22Rv1 (cell line): ENCODE data around the gene GALP.

Experiments used
- CTCF ChIP-seq: fragments of 450-650 bp; IDR thresholded peaks from 2 replicates; pipeline ENCODE4 v1.5.1; 2017; ENCODE audit warnings: mild to moderate bottlenecking
- ZFX ChIP-seq: fragments of 450-650 bp; IDR thresholded peaks from 2 replicates; pipeline ENCODE4 v1.6.1; 2017; ENCODE audit warnings: antibody characterized with exemption, borderline replicate concordance

- TF ChIP-seq CTCF: no peak
- TF ChIP-seq ZFX: no peak
These were observed 44.2 kb upstream of the GALP start for GRCh38 chr19:56131651-56132050.
